Breast epithelium (tissue), 4 donors: ENCODE results near the gene TCTN2. TPM values are rescaled to one million over a fixed set of nuclear protein-coding genes. Genes with fewer than 3 reads are reported as not detected.
A peak's percentile ranks its signal among the peaks of the same experiment; 100 is the strongest.

Source experiments
- DNase-seq, 2 donors: peaks; one replicate each; pipeline ENCODE4 v3.0.0-alpha.2; 2019; ENCODE audit warnings: low spot score in 2 of 2
- H3K27ac ChIP-seq, 2 donors: fragments of 200-600 bp; sonication (generic) in 1 of 2; one replicate each; pipeline ENCODE4 v1.5.1; 2016 to 2019; ENCODE audit warnings: mild to moderate bottlenecking in 1 of 2
- H3K27me3 ChIP-seq, 2 donors: fragments of 200-600 bp; sonication (generic) in 1 of 2; one replicate each; pipeline versions ENCODE4 v1.5.1 to v1.6.0; 2017 to 2019; ENCODE audit warnings: control low read depth in 1 of 2, mild to moderate bottlenecking in 1 of 2
- H3K36me3 ChIP-seq: fragments of 200-600 bp; one replicate; pipeline ENCODE4 v1.5.1; 2019
- H3K4me1 ChIP-seq, 2 donors: fragments of 200-600 bp; sonication (generic); one replicate each; pipeline ENCODE4 v1.5.1; 2016 to 2019; ENCODE audit warnings: control low read depth in 1 of 2
- H3K4me3 ChIP-seq, 3 donors: fragments of 200-600 bp; sonication (generic); 1 replicate in 2 of 3; 2 replicates in 1 of 3; pipeline ENCODE4 v1.5.1; 2016 to 2019; ENCODE audit warnings: mild to moderate bottlenecking in 3 of 3, moderate library complexity in 2 of 3
- H3K9me3 ChIP-seq, 2 donors: fragments of 200-600 bp; sonication (generic) in 1 of 2; one replicate each; pipeline ENCODE4 v1.5.1; 2016 to 2019; ENCODE audit warnings: control low read depth in 1 of 2
- POLR2A ChIP-seq: fragments of 450-650 bp; IDR thresholded peaks from one replicate; pipeline ENCODE4 v1.6.1; 2016; ENCODE audit warnings: antibody characterized with exemption, mild to moderate bottlenecking, moderate library complexity
- POLR2AphosphoS5 ChIP-seq, 3 donors: sonication (generic); formaldehyde crosslinking; IDR thresholded peaks; one replicate each; pipeline ENCODE4 v1.6.1; 2017; ENCODE audit warnings: antibody characterized with exemption in 3 of 3
- intact Hi-C: fragments of 100-400 bp; cut with DNase I; formaldehyde crosslinking; loops from one replicate; pipeline ENCODE4 v1.15.1; 2023; ENCODE audit warnings: low total_unique reads
- total RNA-seq, 3 donors: library from RNA; depleted of rRNA; stranded (reverse); fragments of >200 nt; gene quantifications; one replicate each; pipeline ENCODE4 v1.1.0, GENCODE V29; 2016
- TF ChIP-seq, protein P1 (sequence below), 3 donors: fragments of 450-650 bp; IDR thresholded peaks; one replicate each; pipeline ENCODE4 v1.5.1; 2016 to 2017; ENCODE audit warnings: antibody characterized with exemption in 3 of 3, mild to moderate bottlenecking in 3 of 3, moderate library complexity in 3 of 3

The TCTN2 gene
- total RNA-seq, 3 donors from 2014 or later = 11.5 to 22.2 (median 13.1) TPM

DNA sequence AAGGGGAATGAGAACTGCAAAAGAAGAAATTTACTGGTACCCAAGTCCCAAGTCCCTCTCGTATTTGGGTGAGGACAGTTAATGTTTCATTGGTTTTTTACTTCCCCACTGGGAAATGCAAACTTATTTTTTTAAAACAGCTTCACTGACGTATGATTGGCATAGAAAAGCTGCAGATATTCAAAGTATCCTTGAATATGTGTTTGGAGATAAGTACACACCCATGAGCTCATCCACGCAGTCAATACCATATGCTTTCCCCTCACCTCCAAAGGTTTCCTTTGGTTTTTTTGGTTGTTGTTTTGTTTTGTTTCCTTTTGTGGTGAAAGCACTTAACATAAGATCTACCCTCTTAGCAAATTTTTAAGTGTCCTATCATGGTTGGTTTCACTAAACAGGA, 13.1 kb downstream of the TCTN2 start:
- Histone ChIP-seq H3K4me3 (no peak overlapping the region), H3K4me1 (no peaks in the 10 kb centered on the region), H3K27me3 (no peaks in the 10 kb centered on the region), H3K36me3 (peaks cover 9% of the 10 kb centered on the region), H3K27ac (no peak overlapping the region), H3K9me3 (no peaks in the 10 kb centered on the region)
- no peak for DNase-seq
- TF ChIP-seq POLR2A (no peak), POLR2AphosphoS5 (IDR thresholded peaks at IDR 0.05) (no peak)
- TF ChIP-seq, protein P1, sequence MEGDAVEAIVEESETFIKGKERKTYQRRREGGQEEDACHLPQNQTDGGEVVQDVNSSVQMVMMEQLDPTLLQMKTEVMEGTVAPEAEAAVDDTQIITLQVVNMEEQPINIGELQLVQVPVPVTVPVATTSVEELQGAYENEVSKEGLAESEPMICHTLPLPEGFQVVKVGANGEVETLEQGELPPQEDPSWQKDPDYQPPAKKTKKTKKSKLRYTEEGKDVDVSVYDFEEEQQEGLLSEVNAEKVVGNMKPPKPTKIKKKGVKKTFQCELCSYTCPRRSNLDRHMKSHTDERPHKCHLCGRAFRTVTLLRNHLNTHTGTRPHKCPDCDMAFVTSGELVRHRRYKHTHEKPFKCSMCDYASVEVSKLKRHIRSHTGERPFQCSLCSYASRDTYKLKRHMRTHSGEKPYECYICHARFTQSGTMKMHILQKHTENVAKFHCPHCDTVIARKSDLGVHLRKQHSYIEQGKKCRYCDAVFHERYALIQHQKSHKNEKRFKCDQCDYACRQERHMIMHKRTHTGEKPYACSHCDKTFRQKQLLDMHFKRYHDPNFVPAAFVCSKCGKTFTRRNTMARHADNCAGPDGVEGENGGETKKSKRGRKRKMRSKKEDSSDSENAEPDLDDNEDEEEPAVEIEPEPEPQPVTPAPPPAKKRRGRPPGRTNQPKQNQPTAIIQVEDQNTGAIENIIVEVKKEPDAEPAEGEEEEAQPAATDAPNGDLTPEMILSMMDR (IDR thresholded peaks at IDR 0.05) = no peak
- intact Hi-C loops = no loop called here

DNA sequence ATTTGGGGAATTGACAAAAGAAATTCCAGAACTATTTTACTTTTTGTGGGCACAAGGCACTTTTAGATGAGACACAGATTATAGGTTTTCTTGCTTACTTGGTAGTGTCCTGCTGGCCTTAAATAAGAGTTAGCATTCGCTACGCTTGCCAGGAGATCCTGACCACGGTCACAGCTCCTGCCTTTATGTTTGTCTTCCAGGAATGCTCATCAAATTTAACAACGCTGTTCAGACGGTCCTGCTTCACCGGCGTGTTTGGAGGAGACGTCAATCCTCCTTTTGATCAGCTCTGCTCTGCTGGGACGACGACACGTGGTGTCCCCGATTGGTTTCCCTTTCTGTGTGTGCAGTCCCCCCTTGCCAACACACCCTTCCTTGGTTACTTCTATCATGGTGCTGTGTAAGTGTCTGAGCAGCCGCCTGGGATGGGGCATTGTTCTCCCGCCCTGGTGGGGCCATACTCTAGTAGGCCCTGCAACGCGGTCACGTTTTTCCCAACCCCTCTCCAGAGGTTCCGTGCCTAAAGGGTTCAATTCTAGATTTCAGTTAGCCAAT, 15.8 kb downstream of the TCTN2 start:
- TF ChIP-seq POLR2AphosphoS5 (IDR thresholded peaks at IDR 0.05) (no peak), POLR2A (no peak)
- TF ChIP-seq, protein P1 (IDR thresholded peaks at IDR 0.05) = no peak
- H3K36me3 ChIP-seq = peaks cover 14% of the 10 kb centered on the region
- no peak for DNase-seq
- H3K27me3 ChIP-seq = no peaks in the 10 kb centered on the region
- intact Hi-C loops = no loop called here
- no peak overlapping the region for H3K27ac ChIP-seq
- no peaks in the 10 kb centered on the region for H3K9me3 ChIP-seq
- no peaks in the 10 kb centered on the region for H3K4me1 ChIP-seq
- no peak overlapping the region for H3K4me3 ChIP-seq

DNA sequence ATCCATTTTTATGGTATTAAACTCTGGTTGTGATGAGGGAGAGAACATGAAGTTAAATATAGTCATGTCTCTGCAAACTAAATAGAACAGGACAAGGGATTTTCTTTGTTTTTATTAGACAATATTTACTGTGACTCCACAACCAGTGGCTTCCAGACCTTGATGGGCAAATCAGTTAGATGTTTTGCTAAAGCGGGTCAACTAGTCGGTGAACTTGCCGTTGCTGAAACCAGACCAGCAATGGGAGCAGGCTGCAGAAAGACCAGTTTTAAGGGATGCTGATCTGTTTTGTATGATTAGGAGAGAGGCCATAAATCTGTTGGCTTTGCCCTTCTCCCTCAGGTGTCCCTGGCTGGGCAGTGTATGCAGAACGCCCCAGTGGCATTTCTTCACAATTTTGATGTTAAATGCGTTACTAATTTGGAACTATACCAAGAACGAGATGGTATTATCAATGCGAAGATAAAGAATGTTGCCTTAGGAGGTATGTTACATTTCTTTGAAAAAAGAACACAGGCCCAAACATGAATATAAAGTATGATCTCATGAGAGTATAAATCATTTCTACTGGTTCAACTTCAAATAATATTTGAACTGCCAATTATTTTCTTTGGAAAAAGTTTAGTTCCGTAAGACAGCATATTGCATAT, 19.4 kb downstream of the TCTN2 start:
- peaks cover 7% of the 10 kb centered on the region for H3K36me3 ChIP-seq
- no peak for DNase-seq
- no peaks in the 10 kb centered on the region for H3K4me1 ChIP-seq
- H3K9me3 ChIP-seq = no peaks in the 10 kb centered on the region
- no peak overlapping the region for H3K27ac ChIP-seq
- intact Hi-C loops = no loop called here
- no peaks in the 10 kb centered on the region for H3K27me3 ChIP-seq
- TF ChIP-seq, protein P1 (IDR thresholded peaks at IDR 0.05) = no peak
- TF ChIP-seq POLR2AphosphoS5 (IDR thresholded peaks at IDR 0.05) (no peak), POLR2A (no peak)
- H3K4me3 ChIP-seq = no peak overlapping the region

DNA sequence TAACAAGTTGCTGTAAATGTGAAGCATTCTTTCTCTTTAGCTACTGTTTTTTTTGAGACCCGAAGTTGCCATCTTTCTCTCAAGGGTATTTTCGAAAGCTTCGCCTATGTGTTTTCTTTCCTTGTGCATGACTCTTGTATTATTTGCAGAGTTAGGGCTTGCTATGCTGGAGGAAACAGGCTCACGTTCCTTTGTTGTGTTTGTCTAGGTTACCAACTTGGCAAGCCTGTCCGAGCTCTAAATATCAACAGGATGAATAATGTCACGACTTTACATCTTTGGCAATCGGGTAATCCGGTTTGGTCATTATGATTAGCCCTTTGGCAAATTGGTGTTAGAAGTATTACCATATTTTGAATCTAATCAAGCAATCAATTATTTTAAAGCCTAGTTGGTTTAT, 25.3 kb downstream of the TCTN2 start:
- Histone ChIP-seq H3K4me1 (no peaks in the 10 kb centered on the region), H3K4me3 (no peak overlapping the region), H3K9me3 (no peaks in the 10 kb centered on the region), H3K27me3 (no peaks in the 10 kb centered on the region), H3K36me3 (no peaks in the 10 kb centered on the region), H3K27ac (peak overlapping the region; percentile 20 to 77)
- intact Hi-C loops = no loop called here
- peak in 1 of 2 donors; percentile 44 for DNase-seq
- TF ChIP-seq POLR2AphosphoS5 (IDR thresholded peaks at IDR 0.05) = no peak

DNA sequence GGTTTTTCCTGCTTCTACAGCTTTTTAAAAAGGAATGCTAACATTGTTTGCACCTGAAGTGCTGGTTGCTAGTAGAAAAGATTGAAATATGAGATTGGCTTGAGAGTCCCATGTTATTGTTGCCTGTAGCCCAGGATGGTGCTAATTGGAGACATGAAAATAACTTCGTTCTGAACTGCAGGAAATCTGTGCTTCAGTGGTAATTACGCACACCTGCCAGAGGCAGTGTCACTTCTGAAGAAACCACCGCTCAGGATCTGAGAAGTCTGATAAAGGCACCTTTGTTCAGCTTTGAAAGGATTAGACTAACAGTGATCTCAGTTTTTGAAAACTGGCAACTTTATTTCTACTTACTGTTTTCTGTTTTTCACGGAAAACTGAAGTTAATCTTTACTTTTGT, 25.7 kb downstream of the TCTN2 start:
- Histone ChIP-seq H3K4me3 (no peak overlapping the region), H3K9me3 (no peaks in the 10 kb centered on the region), H3K27ac (peak overlapping the region; percentile 20 to 77), H3K36me3 (no peaks in the 10 kb centered on the region), H3K27me3 (no peaks in the 10 kb centered on the region), H3K4me1 (no peaks in the 10 kb centered on the region)
- TF ChIP-seq, protein P1 (IDR thresholded peaks at IDR 0.05) = peak in 1 of 3 donors; percentile 8
- TF ChIP-seq POLR2AphosphoS5 (IDR thresholded peaks at IDR 0.05) (no peak), POLR2A (no peak)
- intact Hi-C loops = no loop called here
- no peak for DNase-seq
